Muscle layer of colon (tissue), 2 donors: ENCODE data around the gene KIF1A.

Source experiments
- H3K27ac ChIP-seq: one replicate; pipeline ENCODE4 v1.7.0; 2013; ENCODE audit warnings: low read depth, mild to moderate bottlenecking, low read length, moderate library complexity
- H3K27me3 ChIP-seq, 2 donors: one replicate each; pipeline ENCODE4 v1.7.0; 2013; ENCODE audit warnings: low read length in 2 of 2, mild to moderate bottlenecking in 2 of 2; ENCODE audit not compliant: insufficient read depth in 2 of 2, control insufficient read depth in 1 of 2
- H3K36me3 ChIP-seq: one replicate; pipeline ENCODE4 v1.7.0; 2013; ENCODE audit warnings: mild to moderate bottlenecking, low read length; ENCODE audit not compliant: insufficient read depth
- H3K4me1 ChIP-seq: one replicate; pipeline ENCODE4 v1.7.0; 2013; ENCODE audit warnings: mild to moderate bottlenecking, low read length; ENCODE audit not compliant: insufficient read depth
- H3K4me3 ChIP-seq, 2 donors: one replicate each; pipeline ENCODE4 v1.7.0; 2013; ENCODE audit warnings: low read length in 2 of 2, low read depth in 1 of 2, mild to moderate bottlenecking in 1 of 2, moderate library complexity in 1 of 2
- H3K9ac ChIP-seq: one replicate; pipeline ENCODE4 v1.7.0; 2013; ENCODE audit warnings: low read length
- H3K9me3 ChIP-seq: one replicate; pipeline ENCODE4 v1.7.0; 2013; ENCODE audit warnings: mild to moderate bottlenecking, low read length
- donor health status: abdominal sarcoma.
- donor health status: Adenocarcinoma of cecum.

The KIF1A gene

GRCh38 chr2:240713928-240714746 lies 105.9 kb downstream of the KIF1A start:
- no peak overlapping the region for H3K9ac ChIP-seq
- no peaks in the 10 kb centered on the region for H3K9me3 ChIP-seq
- no peak overlapping the region for H3K4me3 ChIP-seq
- H3K27ac ChIP-seq: no peak overlapping the region
- H3K4me1 ChIP-seq: no peaks in the 10 kb centered on the region
- H3K36me3 ChIP-seq: no peaks in the 10 kb centered on the region
- H3K27me3 ChIP-seq: no peaks in the 10 kb centered on the region

GRCh38 chr2:240713071-240713927 lies 106.7 kb downstream of the KIF1A start:
- Histone ChIP-seq H3K4me3 (no peak overlapping the region), H3K27me3 (no peaks in the 10 kb centered on the region), H3K27ac (no peak overlapping the region), H3K36me3 (no peaks in the 10 kb centered on the region), H3K9ac (no peak overlapping the region), H3K4me1 (no peaks in the 10 kb centered on the region), H3K9me3 (no peaks in the 10 kb centered on the region)

- no peaks in the 10 kb centered on the region for H3K9me3 ChIP-seq
- H3K36me3 ChIP-seq: no peaks in the 10 kb centered on the region
- no peaks in the 10 kb centered on the region for H3K4me1 ChIP-seq
- no peak overlapping the region for H3K27ac ChIP-seq
- H3K27me3 ChIP-seq: peaks cover 0 to 5% of the 10 kb centered on the region in 2 donors
- H3K9ac ChIP-seq: no peak overlapping the region
- no peak overlapping the region for H3K4me3 ChIP-seq
Measured at GRCh38 chr2:240712121-240712520, 107.9 kb downstream of the KIF1A start.

GRCh38 chr2:240711701-240712100 lies 108.3 kb downstream of the KIF1A start:
- Histone ChIP-seq H3K9ac (no peak overlapping the region), H3K9me3 (no peaks in the 10 kb centered on the region), H3K36me3 (no peaks in the 10 kb centered on the region), H3K4me1 (no peaks in the 10 kb centered on the region), H3K27me3 (peaks cover 0 to 5% of the 10 kb centered on the region in 2 donors), H3K27ac (no peak overlapping the region), H3K4me3 (no peak overlapping the region)

GRCh38 chr2:240711296-240711695 lies 108.7 kb downstream of the KIF1A start:
- H3K27me3 ChIP-seq: peaks cover 0 to 5% of the 10 kb centered on the region in 2 donors
- no peaks in the 10 kb centered on the region for H3K9me3 ChIP-seq
- H3K9ac ChIP-seq: no peak overlapping the region
- H3K27ac ChIP-seq: no peak overlapping the region
- no peaks in the 10 kb centered on the region for H3K4me1 ChIP-seq
- H3K4me3 ChIP-seq: no peak overlapping the region
- no peaks in the 10 kb centered on the region for H3K36me3 ChIP-seq

GRCh38 chr2:240708457-240708856 lies 111.6 kb downstream of the KIF1A start:
- Histone ChIP-seq H3K27ac (no peak overlapping the region), H3K4me3 (no peak overlapping the region), H3K27me3 (peaks cover 0 to 8% of the 10 kb centered on the region in 2 donors), H3K9me3 (no peaks in the 10 kb centered on the region), H3K4me1 (no peaks in the 10 kb centered on the region), H3K9ac (no peak overlapping the region), H3K36me3 (no peaks in the 10 kb centered on the region)

GRCh38 chr2:240707821-240708220 lies 112.2 kb downstream of the KIF1A start:
- H3K9me3 ChIP-seq: no peaks in the 10 kb centered on the region
- H3K9ac ChIP-seq: no peak overlapping the region
- peaks cover 0 to 15% of the 10 kb centered on the region in 2 donors for H3K27me3 ChIP-seq

GRCh38 chr2:240707043-240707756 lies 112.8 kb downstream of the KIF1A start:
- no peaks in the 10 kb centered on the region for H3K4me1 ChIP-seq
- H3K9ac ChIP-seq: no peak overlapping the region
- H3K27me3 ChIP-seq: peaks cover 0 to 18% of the 10 kb centered on the region in 2 donors
- no peaks in the 10 kb centered on the region for H3K9me3 ChIP-seq
- no peak overlapping the region for H3K27ac ChIP-seq
- H3K4me3 ChIP-seq: no peak overlapping the region
- no peaks in the 10 kb centered on the region for H3K36me3 ChIP-seq

More at GRCh38 chr2:240707821-240708220, 112.2 kb downstream of the KIF1A start:
- no peak overlapping the region for H3K4me3 ChIP-seq
- no peaks in the 10 kb centered on the region for H3K4me1 ChIP-seq
- H3K27ac ChIP-seq: no peak overlapping the region
- H3K36me3 ChIP-seq: no peaks in the 10 kb centered on the region

- H3K36me3 ChIP-seq: no peaks in the 10 kb centered on the region
- no peaks in the 10 kb centered on the region for H3K4me1 ChIP-seq
- H3K27me3 ChIP-seq: peaks cover 0 to 24% of the 10 kb centered on the region in 2 donors
- no peaks in the 10 kb centered on the region for H3K9me3 ChIP-seq
- H3K27ac ChIP-seq: no peak overlapping the region
- no peak overlapping the region for H3K9ac ChIP-seq
- H3K4me3 ChIP-seq: no peak overlapping the region
Measured at GRCh38 chr2:240705204-240705791, 114.7 kb downstream of the KIF1A start.

- Histone ChIP-seq H3K9ac (no peak overlapping the region), H3K36me3 (no peaks in the 10 kb centered on the region), H3K27me3 (peaks cover 0 to 24% of the 10 kb centered on the region in 2 donors), H3K4me1 (no peaks in the 10 kb centered on the region), H3K4me3 (no peak overlapping the region), H3K27ac (no peak overlapping the region), H3K9me3 (no peaks in the 10 kb centered on the region)
Measured at GRCh38 chr2:240704651-240705050, 115.4 kb downstream of the KIF1A start.
